ENCODE data around the gene CCDC159.
"Not testable (repeated sequence)": the region's sequence is repeated elsewhere in the genome, so short reads cannot be mapped to it uniquely, and the experiment has no call there.

CCDC159 gene, protein sequence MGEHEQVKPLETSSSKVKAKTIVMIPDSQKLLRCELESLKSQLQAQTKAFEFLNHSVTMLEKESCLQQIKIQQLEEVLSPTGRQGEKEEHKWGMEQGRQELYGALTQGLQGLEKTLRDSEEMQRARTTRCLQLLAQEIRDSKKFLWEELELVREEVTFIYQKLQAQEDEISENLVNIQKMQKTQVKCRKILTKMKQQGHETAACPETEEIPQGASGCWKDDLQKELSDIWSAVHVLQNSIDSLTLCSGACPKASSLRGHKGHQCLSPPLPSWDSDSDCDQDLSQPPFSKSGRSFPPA

DNA sequence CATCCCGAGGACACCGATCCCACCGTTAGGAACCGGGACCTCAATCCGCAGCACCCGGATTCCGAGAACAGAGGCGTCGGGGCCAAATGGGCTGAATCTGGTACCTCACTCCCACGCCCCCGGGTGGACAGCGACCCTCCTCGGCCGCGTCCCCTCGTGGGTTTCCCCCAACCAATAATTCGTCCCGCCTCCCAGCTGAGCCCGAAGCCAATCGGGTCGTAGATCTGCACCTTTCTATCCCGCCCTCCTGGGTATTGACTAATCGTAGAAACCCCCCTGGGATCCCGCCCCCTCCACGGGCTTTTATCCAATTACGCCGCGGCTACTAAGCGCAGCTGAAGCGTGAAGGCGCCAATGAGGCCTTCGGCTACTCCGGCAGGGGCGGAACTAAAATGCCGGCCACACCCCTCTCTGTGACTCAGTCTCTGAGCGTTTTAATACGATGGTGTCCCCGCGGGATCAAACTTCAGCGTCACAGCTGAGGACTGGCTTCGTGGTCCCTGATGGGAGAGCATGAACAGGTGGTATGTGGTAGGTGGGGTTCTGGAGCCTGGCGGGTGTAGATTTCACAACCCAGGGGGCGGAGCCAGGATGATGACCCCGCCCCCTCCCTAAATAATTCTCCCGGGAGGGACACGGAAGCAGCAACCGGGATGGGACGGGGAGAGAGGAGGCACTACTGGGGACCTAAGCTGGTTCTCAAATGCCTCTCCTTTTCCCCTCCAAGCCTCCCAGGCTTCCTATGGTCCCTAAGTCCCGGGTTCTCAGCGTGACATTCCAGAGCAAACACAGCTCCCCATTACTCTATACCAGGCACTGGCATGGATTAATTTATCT, at the start of gene CCDC159, which contains the start of gene TMEM205:
CCDC159 (plus strand) TSS at position 416 of the 837 bp plus-strand sequence; CDS start at position 504, 88 bp downstream.
TMEM205 (minus strand) TSS at position 165 of the 837 bp plus-strand sequence. CDS start 649 bp downstream, outside the sequence.
- peak; percentile 100 for DNase-seq

DNA sequence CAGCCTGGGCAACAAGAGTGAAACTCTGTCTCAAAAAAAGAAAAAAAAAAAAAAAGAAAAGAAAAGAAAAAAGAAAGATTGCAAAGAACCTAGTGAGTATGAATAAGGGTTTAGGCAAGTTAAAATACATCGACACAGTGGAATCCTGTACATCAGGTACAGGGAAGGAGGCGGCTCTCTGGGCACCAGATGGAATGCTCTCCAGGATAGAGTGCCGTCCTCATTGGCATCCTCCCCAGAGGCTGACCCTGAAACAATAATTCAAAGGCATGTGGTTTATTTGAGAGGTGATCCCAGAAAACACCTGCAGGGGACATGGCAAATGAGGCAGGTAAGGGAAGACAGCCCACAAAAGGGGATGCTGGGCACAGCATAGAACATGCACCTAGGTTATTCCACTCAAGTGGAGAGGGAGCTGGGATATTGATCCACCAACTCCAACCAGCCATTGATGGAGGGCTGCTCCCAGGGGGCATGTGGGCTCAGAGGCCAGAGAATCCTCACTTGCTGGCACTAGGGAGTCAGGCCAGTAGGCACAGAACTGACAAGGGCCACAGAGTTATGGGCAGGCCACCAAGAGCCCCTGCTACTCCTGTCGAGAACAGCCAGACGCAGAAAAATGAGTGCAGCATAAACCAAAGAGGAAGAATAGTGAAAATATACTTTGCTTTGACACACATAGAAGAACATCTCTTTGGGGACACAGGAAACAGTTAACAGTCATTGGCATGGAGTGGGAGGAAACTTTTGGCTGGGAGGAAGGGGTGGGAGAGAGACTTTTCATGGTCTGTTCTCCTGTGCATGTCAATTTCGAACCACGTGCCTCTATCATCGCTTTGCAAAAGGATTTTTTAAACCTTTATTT, 46.1 kb upstream of the CCDC159 start:
- no peak for DNase-seq

DNA sequence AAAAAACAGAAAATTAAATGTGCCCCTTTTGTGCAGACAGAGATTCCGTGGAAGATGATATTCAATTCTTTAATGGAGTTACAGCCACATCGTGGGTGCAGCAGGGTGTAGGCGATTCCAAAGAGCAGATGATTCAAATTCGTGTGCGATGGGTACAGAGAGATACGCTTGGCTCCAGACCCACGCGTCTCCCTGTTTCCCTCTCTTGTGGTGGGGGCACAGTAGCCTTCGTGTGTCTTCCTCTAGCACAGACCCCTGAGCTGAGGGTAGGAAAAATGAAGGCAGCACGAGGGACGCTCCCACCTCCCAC, 45.6 kb upstream of the CCDC159 start:
- DNase-seq, result no peak

DNA sequence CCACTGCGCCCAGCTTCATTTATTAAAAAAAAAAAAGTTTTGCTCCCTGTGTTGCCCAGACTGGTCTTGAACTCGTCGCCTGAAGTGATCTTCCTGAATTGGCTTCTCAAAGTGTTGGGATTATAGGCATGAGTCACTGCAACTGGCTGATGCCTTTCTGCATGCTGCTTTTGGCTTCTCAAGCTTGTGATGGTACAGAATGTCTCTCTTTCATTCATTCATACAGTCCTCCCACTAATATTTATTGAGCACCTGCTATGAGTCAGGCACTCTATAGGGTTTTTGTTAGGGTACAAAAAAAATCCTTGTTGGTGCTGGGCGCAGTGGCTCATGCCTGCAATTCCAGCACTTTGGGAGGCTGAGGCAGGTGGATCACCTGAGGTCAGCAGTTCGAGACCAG, 41.4 kb upstream of the CCDC159 start:
- DNase-seq, result no peak

DNA sequence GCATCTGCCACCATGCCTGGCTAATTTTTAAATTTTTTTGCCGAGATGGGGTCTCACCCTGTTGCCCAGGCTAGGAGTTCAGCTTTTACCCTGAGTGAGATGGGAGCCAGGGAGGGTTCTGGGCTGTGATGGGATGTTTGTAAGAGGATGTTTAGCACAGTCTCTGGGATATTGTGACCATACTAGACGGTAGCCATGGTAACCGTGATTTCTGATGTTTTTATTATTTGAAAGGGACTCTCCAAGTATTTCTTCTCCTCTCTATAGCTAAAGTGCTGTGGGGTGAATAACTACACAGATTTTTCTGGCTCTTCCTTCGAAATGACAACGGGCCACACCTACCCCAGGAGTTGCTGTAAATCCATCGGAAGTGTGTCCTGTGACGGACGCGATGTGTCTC, 40.0 kb upstream of the CCDC159 start:
- DNase-seq, result no peak

DNA sequence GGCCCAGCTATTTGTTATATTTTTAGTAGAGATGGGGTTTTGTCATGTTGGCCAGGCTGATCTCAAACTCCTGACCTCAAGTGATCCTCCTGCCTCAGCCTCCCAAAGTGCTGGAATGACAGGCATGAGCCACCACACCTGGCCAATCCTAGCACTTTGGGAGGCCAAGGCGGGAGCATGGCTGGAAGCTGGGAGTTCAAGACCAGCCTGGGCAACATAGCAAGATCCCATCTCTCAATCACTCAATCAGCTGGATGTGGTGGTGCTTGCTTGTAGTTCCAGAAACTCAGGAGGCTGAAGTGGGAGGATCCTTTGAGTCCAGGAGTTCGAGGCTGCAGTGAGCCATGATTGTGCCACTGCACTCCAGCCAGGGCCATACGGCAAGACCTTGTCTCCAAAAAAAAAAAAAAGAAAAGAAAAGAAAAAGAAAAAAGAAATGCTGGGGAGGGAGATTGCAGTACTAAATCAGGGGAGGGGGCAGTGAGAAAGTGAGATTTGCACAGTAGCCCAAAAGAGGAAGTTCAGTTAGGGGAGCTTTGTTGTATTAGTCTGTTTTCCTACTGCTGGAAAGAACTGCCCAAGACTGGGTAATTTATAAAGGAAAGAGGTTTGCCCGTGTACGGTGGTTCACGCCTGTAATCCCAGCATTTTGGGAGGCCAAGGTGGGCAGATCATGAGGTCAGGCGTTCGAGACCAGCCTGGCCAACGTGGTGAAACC, 25.9 kb upstream of the CCDC159 start:
- not testable (repeated sequence) for DNase-seq

DNA sequence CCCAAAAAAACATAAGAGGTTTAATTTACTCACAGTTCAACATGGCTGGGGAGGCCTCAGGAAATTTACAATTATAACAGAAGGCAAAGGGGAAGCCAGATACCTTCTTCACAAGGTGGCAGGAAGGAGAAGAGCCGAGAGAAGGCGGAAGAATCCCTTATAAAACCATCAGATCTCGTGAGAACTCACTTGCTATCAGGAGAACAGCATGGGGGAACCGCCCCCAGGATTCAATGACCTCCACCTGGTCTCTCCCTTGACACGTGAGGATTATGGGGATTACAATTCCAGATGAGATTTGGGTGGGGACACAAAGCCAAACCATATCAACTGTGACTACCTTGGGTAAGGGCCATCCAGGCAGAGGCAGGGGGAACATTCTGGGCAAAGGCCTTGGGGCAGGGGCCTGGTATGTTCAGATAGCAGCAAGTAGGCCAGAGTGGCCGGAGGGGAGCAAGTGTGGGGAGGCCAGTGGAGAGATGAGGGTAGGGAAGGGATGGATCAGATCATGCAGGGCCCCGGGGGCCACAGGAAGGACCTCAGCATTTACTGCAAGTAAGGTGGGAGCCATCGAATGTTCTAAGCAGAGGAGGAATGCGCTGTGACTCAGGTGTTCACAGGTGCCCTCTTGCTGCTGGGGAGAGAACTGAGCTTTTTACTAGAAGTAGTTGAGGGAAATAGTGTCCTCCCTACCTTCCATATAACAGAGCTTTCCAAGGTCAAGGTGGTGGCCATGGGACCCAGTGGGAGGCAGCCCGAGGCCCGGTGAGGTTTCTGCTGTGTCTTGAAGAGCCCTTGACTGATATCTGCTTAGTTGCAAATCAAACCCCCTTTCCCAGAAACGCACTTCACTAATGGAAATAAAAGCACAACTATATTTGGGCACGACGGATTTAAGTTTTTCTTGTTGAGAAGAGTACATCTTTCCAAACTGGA, 24.9 kb upstream of the CCDC159 start:
- DNase-seq, result no peak

DNA sequence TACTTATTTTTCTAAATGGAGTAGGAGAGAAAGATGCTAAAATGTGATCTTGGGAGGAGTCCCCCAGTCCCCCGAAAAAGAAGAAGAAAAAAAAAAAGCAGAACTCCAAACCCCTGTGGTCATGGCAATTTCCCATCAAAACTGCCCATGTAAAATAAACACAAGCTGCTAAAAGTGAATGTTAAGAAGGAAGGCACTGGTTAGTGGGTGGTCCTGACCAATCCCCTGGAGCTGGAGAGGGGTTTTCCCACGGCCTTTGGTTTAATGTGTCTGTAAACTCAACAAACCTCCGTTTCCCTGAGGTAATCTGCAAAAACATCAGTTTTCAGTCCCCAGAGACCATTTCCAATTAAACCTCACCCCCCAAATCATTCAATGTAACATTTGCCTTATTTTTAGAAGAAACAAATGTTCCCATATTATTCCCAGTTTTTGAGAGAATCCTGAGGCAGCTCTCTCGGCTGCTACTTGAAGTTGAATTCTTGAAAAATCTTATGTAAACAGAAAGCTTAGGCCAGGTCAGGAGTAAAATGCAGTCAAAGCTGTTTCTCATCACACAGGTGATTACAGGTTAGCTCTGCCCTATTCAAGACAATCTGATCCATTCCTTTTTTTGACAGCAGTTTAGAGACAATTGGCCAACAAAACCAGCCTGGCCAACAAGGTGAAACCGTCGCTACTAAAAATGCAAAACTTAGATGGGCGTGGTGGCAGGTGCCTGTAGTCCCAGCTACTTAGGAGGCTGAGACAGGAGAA, 23.9 kb upstream of the CCDC159 start:
- peak; percentile 53 for DNase-seq

DNA sequence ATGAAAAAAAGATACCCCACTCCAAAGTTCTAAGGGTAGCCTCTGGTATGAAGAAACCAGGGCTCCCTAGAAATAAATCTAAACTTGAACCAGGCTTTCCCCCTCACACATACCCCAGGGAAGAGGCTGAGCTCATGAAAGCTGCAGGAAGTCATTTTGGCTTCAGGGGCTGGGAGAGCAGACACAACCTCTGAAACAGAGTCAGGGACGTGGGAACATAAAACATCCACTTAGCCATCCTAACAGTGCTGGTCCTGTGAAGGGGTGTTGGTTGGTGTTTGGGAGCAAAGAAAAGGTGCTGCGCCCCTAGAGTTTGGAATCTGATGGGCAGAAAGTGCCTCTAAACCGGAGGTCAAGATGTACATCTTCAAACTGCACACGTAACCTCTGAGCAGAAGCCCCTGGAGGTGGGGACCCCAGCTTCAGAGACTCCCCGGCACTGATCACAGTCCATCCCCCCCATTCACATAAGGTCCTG, 22.7 kb upstream of the CCDC159 start:
- DNase-seq, result no peak

DNA sequence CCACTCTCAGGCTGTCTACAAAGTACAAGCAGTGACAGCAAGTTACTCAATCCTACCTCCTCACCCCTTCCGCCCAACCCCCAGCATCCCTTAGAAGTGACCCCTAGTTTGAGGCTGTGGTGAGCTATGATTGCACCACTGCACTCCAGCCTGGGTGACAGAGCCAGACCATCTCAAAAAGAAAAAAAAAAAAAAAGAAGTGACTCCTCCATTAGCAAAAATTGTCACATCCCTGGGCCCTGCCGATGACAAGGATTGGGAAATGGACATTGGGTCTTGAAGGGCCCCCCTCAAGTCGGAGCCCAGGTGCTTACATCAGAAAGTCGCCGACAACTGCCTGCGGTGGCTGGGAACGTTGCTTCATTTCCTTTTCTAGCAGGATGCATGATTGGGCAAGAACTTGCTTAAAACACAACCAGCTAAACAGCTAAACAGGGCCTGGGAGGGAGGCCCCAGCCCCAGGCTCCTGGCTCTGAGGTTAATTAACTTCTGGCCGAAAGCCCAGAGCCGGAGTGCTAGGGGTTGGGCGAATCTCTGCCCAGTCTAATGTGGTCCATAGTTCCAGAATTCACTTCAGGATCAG, 22.1 kb upstream of the CCDC159 start:
- DNase-seq, result peak; percentile 86

DNA sequence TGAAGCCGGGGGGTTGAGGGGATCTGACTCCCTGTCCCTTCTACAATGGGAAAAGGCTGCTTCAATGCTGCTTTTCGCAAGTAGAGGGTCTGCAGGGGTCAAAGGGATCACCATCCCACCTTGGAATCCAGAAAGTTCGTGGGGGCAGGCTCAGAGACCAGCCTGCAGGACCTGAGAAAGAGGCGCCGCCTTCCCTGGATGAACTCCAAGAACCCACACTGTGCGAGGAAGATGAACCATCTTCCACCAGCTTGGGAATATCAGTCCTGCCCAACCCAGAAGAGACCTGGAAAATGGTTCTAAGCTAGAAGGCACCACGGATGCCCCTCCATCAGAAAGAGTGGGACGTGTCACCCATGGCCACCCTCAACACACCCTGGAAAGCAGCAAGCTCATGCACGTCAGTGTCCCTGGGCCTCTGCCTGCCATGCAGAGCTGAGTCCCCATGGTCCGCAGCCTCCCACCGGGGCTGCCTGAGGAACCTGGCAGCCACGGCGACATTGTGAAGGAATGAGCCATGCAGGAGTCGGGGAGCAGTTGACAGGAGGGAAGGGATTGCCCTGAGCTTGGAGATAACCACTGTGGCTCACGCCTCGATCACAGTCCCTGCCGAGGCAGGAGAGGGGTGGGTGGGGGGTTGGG, 21.4 kb upstream of the CCDC159 start:
- no peak for DNase-seq

DNA sequence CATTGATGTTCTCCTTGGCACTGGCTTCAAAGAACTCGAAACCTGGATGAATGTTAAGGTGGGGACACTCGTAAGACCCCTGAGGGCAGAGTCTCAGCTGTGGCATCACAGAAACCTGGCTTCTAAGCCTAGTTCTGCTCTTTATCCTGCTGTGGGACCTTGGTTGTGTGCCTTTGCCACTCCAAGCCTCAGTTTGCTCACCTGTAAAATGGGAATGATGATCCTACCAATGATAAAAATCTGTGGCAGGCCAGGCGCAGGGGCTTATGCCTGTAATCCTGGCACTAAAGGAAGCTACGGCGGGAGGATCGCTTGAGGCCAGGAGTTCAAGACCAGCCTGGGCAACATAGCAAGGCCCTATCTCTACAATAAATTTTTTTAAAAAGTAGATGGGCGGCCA, 20.8 kb upstream of the CCDC159 start:
- DNase-seq, result no peak

DNA sequence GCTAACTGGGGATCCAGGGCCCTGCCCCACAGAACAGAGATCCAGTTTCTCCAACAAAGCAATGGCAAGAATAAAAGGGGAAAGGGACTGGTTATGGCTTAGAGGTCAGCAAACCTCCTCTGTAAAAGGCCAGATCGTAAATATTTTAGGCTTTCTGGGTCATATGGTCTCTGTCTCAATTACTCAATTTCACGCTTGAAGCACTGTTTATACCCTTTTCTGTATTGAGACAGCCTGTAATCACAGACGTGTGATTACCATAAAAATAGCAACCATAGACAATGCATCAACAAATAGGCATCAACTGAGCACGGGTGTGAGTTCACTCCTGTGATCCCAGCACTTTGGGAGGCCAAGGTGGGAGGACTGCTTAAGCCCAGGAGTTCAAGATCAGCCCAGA, 16.2 kb upstream of the CCDC159 start:
- DNase-seq, result no peak

DNA sequence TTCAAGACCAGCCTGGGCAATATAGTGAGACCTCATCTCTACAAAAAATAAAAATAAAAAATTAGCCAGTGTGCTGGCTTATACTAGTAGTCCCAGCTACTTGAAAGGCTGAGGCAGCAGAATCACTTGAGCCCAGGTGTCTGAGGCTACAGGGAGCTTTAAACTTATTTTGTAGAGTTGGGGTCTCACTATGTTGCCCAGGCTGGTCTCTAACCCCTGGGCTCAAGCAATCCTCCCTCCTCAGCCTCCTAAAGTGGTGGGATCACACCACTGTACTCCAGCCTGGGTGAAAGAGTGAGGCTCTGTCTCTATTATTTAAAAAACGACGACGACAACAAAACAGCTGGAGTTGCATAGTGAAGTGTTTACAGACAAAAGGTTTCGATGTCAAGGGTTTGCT, 14.8 kb upstream of the CCDC159 start:
- no peak for DNase-seq

DNA sequence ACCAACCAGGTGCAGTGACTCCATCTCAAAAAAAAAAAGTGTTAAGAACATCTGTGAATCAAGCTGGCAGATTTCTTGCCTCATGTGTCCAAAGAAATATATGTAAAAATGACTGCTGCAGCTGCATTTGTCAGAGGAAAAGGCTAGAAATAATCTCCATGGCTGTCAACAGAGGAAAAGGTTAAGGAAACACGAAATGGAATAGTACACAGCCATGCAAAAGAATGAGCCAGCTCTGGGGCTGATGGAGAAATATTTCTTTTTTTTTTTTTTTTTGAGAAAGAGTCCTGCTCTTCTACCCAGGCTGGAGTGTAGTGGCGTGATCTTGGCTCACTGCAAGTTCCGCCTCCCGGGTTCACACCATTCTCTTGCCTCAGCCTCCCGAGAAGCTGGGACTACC, 13.5 kb upstream of the CCDC159 start:
- no peak for DNase-seq

DNA sequence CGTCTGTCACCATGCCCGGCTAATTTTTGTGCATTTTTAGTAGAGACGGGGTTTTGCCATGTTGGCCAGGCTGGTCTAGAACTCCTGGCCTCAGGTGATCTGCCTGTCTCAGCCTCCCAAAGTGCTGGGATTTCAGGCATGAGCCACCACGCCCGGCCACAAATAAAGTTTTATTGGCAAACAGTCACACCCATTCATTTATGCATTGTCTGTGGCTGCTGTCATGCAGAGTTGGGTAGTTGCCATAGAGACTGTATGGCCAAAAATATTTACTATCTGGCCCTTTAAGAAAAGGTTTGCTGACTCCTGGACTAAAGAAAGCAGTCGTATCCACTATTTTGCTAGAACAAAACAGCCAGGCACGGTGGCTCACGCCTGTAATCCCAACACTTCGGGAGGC, 12.5 kb upstream of the CCDC159 start:
- DNase-seq, result not testable (repeated sequence)

DNA sequence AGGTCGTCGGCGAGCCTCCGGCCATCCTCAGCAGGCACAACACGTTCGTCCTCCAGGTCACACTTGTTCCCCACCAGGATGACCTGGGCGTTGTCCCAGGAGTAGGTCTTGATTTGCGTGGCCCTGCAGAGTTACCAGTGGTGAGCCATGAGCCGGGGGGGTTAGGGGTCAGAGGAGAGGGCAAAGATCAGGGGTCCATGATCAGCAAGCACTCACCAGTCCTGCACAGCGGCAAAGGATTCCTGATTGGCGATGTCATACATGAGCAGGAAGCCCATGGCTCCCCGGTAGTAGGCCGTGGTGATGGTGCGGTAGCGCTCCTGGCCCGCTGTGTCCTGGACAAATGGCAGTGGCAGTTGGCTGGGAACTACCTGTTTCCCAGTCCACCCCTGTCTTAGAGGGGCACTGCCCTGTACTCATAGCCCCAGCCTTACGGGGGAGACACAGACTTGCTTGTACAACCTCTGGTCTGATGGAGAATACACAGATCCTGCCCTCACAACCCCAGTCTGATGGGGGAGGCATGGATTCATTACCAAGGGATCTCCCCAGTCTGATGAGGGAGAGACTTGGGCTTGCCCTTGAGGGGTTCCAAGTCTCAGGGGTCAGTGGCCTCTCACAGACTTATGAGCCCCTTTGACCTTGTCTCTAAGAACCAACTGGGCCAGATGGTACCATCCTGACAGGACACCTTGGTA, 10.7 kb upstream of the CCDC159 start:
- DNase-seq, result no peak

DNA sequence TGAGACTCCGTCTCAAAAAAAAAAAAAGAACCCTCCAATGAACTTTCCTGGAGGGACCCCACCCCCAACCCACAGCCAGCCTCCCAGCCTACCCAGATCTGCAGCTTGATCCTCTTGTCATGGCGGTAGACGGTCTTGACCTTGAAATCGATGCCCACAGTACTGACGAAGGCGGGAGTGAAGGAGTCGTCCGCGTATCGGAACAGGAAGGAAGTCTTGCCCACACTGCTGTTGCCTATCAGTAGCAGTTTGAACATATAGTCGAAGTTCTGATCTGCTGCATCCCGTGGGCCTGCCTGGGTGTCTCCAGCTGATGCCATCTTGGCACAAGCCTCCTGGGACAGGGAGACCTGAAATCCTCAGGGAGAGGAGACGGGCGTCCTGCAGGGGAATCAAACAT, 9.2 kb upstream of the CCDC159 start:
- peak; percentile 20 for DNase-seq

DNA sequence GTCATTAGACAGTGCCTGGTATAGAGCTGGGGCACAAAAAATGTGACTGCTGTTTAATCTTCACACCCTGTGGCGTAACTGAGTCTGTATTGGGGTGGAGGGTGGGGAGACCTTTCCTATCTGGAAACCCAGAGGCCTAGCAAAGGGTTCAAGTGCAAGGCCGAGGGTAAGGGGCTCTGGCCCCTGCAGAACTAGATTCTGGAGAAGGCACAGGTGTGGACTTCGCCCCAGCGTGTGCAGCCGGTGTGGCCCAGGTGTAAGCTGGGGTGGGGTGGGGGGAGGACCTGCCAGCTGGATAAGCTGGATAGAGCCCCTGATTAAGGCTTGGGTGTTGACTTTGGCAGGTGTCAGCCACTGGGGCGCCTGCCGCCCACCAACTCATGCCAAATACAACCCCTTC, 8.2 kb upstream of the CCDC159 start:
- DNase-seq, result no peak
